HG02840 (cell line): ENCODE data around the gene LSS.
"Not testable (repeated sequence)": the region's sequence is repeated elsewhere in the genome, so short reads cannot be mapped to it uniquely, and the experiment has no call there.

ENCODE experiments used
- ATAC-seq: cut with Tn5 transposase; IDR thresholded peaks from one replicate; pipeline ENCODE4 v1.9.1; 2021; ENCODE audit warnings: mild to moderate bottlenecking, moderate library complexity, moderate number of reproducible peaks; ENCODE audit not compliant: unreplicated experiment, low FRiP score

LSS gene

DNA sequence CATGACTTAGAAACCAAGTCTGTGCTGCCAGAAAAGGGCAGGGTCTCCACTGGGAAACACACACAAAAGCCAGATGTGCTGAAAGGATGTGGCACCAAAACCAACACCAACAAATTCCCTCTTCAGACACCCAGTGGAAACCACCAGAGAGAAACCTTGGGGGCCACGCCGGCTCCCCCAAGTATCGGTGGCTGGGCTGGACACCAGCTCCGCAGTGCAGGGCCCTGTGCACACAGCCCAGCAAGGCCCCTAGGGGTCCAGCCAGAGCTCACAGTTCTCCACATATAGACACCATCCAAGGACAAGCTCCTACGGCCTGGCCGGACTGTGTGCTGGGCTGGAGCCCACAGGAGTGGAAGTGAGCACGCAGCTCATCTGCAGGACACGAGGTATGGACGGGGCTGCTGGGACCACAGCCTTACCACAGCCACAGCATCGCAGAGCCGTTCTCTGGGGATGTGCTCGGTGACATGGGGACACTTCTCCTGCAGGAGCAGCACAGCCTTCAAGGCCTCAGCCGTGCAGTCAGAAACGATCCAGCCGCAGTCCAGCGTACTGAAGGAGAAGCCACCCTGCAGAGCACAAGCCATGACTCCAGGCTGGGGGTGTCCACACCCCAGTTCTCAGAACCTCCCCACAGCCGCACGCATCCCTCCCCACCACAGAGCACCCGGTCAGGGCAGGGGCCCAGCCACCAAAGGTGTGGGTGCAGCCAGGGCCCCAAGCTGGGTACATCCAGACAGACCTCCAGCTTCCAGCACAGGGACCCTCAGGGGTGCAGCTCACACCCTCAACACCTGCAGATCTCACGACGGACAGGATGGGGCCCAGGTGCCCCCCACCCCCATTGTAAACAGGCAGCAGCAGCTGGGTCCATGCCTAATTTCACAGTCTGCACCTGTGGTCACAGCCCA, 21.3 kb downstream of the LSS start:
- ATAC-seq: no peak

DNA sequence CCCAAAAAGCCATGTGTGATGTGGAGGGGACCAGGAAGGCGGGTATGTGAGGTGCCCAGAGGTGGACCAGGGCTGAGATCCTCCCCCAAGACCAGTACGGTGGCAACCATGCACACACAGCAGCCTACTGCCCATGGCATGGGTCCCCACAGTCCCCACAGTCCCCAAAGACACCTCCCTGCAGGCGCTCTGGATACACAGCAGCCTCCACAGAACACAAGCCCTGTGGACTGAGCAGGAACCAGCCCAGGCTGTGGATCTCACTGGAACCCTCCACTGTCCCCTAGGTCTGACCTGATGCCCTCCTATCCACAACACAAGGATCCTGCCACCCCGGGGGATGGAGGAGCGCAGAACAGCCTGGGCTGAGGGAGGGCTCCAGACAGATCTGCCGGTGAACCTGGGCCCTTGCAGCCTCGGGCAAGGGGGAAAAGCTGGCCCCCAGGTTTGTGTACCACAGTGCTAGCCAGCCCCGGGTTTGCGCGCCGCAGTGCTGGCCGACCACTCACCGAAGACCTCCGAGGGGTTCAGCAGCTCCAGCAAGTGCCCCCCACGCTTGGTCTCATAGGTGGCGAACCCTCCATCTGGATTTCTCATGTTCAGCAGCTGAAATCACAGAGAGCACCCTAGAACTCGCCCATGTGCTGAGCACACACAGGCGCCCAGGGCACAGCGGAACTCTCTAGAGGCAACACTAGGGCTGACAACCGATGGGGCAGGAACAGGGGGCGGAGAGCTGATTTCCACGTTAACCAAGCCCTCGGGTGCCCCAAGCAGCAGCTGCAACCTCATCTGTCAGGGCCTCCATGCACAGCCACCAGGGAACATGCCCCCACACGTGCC, 22.2 kb downstream of the LSS start:
- ATAC-seq: no peak

DNA sequence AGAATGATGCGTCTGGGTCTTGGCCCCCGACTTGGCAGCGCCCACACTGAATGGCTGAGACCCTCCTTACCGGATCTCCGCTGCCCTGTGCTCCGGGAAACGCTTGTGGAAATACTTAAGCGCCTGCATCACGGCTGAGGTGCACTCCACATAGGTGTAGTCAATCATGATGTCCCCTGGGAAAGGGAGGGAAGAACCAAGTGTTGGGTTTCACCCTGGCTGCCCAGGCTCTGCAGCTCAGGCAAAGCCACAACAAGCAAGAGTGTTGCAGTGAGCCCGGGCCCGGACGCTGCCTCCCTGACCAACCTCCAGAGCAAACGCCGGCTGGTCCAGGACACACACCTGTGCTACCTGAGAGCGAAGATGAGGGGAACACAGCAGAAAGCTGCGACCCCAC, 22.8 kb downstream of the LSS start:
- no peak for ATAC-seq

- ATAC-seq: no peak
These were observed 23.4 kb downstream of the LSS start for GRCh38 chr21:46205166-46205565.

- ATAC-seq: no peak
These were observed 25.4 kb downstream of the LSS start for GRCh38 chr21:46203203-46203600.

GRCh38 chr21:46202592-46203202, 25.9 kb downstream of the LSS start:
- no peak for ATAC-seq

GRCh38 chr21:46200877-46201803, 27.4 kb downstream of the LSS start:
- ATAC-seq: not testable (repeated sequence)

DNA sequence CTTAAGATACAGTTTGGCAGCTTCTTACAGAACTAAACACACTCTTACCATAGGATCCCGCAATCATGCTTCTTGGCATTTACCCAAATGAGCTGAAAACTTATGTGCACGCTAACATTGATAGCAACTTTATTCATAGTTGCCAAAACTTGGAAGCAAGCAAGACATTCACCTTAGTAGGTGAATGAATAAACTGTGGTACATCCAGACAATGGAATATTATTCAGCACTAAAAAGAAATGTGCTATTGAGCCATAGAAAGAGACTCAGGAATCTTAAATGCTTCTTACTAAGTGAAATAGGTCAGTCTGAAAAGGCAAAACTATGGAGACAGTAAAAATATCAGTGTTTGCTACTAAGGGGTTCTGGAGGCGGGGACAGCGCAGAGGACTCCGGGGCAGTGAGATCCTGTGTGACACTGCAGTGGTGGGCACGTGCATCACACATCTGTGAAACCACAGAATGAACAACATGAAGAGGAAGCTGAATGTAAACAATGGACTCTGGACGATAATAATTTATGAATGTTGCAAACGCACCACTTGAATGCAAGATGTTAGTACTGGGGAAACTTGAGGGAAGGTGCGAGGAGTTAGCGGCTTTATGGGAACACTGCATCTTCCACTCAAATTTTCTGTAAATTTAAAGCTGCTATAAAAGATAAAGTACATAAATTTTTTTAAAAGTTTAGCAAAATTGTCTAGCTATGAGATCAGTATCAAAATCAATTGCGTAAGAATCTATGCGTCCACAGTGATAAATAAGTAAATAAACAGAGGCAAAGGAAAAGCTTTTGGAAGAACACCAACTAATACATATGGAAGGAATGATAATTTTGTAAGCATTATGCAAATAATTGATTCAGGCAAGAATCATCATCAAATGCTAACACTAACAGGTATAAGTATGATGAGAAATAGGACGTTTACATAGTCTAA, 28.9 kb downstream of the LSS start:
- ATAC-seq: no peak

DNA sequence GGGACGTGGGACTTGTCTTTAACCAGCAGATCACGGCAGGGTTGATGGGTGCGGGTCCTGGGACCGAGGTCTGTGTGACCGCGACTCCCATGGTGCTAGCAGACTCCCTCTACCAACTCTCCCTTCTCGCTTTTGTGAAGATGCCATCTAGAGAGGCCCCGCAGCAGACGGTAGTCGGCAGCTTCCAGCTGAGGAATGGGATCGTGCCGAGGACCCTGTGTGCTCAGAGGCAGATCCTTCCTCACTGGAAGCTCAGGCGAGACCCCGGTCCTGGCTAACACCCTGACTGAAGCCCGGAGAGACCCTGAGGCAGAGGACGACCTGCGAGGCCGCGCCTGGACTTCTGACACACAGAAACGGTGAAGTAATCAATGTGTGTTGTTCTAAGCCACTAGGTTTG, 31.8 kb downstream of the LSS start:
- ATAC-seq: no peak

- no peak for ATAC-seq
These were observed 32.9 kb downstream of the LSS start for GRCh38 chr21:46195595-46196195.

- ATAC-seq: no peak
These were observed 33.9 kb downstream of the LSS start for GRCh38 chr21:46194374-46195334.

- ATAC-seq: no peak
These were observed 34.7 kb downstream of the LSS start for GRCh38 chr21:46193829-46194373.

DNA sequence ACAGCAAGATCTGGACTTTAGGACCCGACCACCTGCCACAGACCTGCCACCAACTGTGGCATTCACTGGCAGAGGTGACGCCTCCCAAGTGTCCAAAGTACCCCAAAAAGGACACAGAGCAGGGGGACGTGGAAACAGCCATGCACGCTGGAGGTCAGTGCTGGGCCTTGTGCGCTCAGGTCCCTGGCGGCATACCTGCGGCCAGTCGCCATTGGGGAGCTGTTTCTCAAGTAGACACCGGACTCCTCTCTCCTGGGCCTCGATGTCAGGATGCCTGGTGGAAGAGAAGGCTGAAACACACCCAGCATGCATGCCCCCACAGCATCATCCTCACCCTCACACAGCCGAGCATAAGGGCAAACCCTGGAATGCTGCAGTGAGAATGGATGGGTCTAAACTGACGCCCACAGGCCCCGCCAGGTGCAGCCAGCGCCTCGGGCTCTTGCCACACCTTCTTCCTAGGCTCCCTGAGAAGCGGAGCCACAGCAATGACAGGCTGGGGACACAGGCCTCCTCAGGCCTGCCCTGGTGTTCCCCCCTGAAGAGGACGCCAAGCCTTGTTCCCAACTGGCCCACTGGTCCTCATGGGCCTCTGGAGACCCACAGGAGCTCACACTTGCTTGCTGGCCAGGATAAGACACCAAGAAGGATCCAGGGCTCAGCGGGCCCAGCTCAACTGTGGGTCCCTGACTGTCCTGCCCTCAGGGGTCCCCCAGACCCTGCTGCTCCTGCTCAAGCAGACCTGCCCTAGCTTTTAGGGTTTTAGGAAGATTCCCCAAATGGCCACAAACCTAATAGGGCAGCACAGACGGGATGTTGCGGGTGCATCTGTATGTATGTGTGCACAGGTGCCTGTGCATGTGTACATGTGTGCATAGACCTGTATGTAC, 36.6 kb downstream of the LSS start:
- ATAC-seq: no peak

DNA sequence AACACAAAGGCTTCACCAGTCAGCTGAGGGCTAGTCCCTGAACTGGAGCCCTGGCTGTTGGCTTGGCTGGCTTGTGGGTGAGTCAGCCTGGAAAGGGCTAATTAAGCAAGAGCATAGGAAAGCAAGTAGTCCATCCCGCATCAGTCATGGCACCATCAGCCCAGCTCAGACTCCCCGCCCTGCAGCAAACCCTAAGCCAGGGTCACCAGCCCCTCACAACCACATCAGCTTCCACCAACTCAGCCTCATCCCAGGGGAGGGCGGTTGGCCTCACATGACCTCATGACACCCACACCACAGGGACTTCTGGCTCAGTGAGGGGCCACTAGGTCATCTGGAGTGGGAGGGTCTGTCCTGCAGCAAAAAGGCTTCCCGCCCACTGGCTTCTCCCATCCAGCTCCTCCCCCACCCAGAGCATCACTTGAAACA, 37.3 kb downstream of the LSS start:
- no peak for ATAC-seq

DNA sequence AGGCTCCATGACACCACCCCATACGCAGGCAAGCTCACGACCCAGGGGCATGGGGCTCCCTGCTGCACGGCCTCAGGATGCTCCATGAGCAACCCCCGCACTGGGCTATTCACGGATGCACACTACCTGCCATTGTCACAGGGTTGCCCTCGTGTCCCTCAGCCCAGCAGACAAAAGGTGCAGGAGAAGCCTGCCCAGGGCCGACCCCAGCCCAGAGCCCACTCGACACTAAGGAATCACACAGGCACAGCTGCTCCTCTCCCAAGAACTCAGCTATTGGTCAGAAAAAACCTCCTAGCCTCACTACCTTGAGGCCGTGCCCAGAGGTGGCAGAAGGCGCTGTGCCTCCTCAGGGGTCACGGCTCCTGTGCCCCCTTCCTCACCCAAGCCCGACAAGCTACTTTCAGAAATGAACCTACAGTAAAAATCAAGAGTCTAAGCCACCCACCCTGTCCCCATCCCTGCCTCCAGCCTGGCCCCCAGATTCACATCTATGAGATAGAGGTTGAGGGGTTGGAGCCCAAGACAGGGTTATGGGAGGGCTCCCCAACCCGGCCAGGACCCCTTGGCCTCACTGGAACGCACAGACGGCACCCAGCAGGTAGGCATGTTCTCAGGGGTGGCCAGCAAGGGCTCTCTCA, 38.0 kb downstream of the LSS start:
- ATAC-seq: no peak
